NCI-H146 treated with DMSO at 0.1 percent for 48 hours (cell line): Measurements from ENCODE around the gene LRRC56.
"Not testable (repeated sequence)": the region's sequence is repeated elsewhere in the genome, so short reads cannot be mapped to it uniquely, and the experiment has no call there.

Source experiments
- DNase-seq: peaks from one replicate; lab custom pipeline; 2025; ENCODE audit not compliant: unreplicated experiment; lab: John Stamatoyannopoulos, UW

LRRC56 gene

DNA sequence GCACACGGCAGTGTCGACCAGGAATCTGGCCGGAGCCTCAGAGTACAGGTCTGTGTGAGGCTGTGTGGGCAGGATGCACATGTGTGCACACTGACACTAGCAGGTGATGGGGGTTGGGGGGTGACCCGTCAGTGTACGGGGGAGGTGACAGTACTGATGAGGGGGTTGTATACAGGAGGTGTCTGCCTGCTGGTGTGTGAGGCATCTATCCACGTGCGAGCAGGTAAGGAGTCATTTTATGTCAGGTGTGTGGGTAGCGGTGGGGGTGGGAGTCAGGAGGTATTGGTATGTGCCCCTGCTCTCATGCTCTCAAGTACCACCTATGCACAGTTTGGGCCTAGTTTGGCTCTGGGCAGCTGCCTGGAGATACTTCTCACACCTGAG, 34.5 kb downstream of the LRRC56 start:
- no peak for DNase-seq

DNA sequence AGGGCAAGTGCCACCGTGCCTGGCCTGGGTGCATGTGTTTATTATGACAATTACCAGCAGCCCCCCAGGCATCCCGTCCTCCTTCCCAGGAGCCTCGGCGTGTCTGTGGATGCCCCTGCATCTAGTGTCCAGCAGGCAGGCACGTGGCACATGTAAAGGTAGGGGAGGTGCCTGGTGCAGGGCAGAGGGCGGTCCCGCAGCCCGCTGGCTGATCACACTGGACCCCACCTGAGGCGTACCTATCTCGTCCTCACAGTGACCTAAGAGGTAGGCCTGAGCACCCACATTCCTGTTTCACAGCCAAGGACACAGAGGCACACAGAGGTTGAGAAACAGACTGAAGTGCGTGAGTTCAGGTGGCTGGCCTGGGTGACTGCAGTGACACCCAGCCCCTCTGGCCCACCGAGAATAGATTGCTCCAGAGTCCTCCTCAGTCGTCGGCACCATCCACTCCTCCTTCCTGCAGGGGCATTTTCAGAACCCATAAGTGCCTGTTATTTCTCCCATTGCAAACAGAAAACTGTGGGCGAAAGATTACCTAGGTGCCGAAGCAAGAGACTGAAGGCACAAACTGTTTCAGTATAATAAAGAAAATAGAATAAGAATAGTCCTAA, 35.9 kb downstream of the LRRC56 start:
- DNase-seq = no peak

DNA sequence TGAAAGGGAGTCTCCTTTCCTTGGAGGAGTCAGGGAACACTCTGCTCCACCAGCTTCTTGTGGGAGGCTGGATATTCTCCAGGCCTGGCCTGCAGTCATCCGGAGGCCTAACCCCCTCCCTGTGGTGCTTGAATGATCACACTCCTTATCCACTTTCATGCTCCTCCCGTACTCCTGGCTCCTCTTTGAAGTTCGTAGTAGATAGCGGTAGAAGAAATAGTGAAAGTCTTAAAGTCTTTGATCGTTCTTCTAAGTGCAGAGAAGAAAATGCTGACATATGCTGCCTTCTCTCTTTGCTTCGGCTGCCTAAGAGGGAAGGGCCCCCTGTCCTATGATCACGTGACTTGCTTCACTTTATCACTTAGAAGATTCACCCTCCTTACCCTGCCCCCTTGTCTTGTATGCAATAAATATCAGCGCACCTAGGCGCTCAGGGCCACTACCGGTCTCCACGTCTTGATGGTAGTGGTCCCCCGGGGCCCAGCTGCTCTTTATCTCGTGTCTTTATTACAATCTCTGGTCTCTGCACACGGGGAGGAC, 36.8 kb downstream of the LRRC56 start:
- DNase-seq = not testable (repeated sequence)

DNA sequence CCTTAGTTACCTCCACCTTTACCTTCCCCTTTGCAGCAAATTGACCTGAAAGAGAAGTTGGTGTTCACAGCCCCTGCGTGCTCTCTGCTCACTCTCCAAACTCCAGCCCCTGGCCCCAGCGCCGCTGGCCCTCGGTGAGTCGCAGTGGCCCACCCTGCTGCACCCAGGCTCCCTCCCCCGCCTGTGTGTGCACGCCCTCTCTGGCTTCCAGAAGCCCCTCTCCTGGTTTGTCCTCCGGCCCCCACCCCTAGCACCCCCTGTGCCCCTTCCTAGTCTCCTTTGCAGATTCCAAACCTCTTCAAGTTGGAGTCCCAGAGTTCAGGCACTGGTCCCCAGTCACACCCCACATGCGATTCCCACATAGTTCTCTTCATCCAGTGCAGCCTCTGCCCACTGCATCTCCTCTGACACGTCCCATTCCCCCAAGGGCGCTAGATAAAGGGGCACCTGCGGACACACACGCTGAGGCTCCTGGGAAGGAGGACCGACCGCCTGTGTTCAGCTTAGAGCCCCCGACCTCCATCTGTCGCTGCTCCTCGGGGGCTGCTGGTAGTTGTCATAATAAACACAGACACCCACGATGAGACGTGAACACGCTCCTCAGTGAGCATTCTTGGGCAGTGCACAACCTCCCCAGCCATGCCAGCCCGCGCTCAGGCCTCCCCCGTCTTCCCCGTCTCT, 37.4 kb downstream of the LRRC56 start:
- no peak for DNase-seq

DNA sequence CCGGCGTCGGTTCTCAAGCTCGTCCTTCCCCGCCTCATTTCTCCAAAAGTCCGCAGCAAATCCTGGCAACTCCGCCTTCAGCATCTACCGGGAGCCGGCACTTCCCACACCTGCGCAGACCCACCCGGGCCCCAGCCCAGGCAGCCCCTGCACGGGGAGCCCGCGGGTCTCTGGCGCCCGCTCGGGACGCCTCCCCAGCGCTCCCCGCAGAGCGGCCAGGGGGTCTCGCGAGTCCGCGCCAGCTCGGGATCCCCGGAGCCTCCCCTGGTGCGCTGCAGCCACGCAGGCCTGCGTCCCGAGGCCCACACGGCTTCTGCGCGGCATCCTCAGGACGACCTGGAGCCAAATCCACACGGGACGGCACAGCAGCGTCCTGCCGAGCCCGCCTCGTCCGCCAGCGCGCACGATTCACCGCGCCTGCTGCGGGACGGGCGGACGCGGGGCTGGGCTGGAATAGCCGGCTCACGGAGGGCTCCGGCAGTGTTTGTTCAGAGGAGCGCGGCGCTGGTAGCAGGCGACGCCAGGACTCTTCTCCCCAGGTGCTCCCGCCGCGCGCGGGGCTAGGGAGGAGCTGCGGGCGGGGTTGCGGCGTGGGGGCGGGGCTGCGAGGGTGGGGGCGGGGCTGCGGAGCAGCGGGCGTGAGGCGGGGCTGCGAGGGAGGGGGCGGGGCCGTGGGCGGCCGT, 38.1 kb downstream of the LRRC56 start:
- peak; percentile 62 for DNase-seq

DNA sequence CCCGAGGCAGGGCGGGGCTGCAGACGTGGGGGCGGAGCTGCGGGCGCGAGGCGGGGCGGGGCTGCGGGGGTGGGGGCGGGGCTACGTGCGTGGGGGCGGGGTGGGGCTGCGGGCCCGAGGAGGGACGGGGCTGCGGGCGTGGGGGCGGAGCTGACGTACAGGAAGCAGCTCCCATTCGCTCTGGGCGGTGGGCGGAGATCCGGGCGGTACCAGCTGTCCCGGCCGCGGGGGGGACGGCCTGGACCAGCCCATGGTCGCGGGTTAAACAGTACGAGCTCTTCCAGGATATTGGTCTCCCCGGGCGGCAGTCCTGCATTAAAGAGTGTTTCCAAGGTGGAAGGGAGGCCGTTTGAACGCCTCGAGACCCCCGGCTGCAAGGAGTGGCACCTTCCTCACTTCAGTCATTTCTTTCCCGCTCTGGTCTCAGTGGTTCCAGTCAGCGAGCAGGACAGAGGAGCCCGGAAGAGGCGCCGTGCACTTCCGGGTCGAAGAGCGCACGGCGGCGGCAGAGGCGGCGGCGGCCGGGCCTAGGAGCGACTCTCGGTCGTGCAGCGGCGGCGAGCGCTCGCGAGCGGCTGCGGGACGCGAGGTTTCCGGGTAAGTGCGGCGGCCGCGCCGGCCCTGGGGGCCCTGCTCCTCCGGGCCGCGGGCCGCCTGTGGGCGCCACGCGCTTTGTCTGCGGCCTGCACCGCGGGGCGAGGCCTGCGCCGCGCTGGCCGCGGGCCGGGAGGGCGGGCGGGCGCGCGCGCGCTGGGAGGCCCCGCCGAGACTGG, 38.9 kb downstream of the LRRC56 start, which contains the start of gene PHRF1:
PHRF1 (plus strand) TSS at position 475 of the 773 bp plus-strand sequence. CDS start 5,043 bp downstream, outside the sequence.
- DNase-seq = peak; percentile 92

DNA sequence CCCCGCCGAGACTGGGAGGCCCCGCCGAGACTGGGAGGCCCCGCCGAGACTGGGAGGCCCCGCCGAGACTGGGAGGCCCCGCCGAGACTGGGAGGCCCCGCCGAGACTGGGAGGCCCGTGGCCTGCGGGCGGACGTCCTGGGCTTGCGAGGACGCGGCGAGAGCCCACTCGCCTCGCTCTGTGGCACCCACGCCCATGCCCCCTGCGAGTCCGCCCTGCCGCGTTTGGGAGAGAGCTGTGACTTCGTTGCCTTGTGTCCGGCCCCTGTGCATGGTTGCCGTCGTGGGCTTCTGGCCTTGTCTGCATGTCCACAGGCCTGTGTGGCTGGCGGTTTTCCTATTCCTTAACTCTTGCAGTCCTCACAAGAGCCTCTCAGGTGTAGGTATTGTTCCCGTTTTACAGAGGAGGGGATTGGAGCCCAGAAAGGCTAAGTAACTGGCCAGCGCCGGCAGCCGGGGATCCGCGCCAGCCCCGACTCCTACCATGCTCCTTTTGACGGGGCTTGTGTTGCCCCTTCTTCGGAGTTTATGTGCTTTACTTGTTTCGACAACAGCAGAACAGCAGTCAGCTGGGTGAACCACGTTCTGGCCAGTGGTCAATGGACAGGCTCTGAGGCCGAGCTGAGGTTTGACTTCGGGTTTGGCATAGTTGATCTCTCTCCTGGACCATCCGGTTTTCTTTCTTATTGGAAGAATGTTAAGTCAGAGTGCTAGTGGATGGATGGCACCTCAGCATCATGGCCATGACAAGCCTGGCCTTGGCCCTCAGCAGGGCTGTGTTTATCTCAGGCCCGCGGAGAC, 39.7 kb downstream of the LRRC56 start:
- no peak for DNase-seq

DNA sequence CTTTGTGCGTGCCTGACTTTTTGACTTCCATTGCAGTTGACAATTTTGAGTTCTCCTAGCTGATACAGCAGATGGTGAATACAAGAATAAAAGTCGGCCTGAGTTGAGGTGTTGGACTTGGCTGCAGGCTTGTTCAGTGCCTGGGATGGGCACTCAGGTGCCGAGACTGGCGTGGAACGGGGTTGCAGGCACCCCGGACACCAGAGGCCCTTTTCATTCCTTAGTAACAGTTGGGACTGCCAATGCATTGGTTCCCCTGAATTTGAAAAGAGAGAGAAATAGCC, 40.2 kb downstream of the LRRC56 start:
- DNase-seq = no peak

DNA sequence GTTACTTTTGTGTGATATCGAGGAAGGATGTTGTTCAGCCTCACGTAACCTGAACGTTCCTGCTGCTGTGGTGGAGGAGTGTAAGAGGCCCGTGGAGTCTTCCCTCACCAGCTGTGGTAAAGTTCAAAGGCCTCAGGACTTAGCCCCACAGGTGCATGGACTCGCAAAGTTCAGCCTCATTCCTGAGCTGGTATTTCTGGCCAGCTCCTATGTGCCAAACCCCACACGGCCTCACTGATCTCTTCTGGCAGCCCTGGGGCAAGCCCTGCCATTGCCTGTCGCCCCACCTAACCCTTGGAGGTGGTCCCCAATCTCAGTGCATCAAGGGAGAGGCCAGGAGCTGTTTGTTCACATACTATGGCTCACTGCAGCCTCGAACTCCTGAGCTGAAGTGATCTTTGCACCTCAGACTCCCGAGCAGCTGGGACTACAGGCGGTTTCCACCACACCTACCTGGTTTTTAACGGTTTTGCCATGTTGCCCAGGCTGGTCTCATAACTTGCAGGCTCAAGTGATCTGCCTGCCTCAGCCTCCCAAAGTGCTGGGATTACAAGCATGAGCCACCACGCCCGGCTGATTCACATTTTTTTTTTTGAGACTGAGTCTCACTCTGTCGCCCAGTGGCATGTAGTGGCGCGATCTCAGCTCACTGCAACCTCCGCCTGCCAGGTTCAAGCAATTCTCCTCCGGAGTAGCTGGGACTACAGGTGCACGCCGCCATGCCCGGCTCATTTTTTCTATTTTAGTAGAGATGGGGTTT, 41.1 kb downstream of the LRRC56 start:
- no peak for DNase-seq

DNA sequence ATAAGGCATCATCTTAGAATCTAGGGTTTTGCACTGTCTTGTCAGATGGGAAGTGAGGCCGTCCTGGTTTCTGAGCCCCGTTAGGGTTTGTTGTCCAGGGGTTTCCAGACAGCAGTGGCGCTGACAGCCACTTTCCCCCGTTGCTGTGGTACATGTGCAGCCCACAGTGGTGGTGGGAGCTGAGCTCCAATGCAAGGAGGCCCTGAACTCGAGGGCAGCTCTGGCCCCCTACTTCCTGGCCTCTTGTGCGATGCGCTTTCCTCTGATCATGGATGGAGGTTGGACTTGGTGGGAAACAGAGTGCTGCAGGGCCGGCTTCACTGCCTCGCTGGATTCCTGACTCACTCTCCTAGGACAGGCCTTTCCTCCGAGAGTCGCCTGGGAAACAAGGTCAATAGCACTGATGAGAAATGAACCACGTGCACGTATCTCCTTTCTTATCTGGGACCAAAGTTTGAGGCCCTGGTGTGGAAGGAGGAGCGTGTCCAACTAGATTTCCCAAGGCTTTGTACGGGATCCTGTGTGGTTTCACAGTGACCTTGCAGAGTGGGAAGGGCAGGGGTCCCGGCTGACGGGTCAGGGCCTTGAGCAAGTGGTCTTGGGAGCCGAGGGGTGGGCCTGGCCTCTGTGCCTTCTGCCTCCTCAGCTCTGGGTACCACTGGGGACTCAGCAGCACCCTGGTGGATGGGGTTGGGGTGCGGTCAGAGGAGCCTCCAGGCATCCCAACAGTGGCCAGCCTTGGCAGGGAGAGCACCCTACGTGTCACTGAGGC, 42.7 kb downstream of the LRRC56 start:
- no peak for DNase-seq

DNA sequence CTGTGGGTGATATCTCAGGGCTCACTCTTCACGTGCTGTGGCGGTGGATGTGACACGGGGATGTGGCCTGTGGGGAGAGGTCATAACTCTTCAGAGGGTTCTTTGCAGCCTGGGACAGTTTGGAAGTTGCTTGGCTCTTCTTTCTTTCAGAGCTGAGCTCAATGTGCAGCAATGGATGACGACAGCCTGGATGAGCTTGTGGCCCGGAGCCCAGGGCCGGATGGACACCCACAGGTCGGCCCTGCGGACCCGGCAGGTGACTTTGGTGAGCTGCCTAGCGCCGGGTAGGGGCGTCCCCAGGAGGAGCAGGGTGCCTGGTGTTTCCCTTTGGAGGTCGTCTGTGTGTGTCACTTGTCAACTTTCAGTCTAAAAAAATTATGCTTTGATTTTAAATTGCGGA, 44.0 kb downstream of the LRRC56 start:
- DNase-seq = no peak

DNA sequence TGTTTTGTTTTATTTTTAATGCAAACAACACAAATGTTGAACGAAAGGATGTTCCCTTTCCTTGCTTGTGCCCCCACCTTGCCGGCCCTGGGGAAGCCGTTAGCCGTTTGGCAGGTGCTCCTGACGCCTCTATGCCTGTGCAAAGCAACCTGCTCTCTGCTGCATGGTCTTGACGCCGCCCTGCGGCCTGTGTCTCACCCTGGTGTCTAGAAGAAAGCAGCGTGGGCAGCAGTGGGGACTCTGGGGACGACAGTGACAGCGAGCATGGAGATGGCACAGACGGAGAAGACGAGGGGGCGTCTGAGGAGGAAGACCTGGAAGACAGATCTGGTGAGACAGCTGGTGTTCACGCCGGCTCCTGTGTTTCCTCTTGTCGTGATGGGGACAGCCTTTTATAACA, 44.4 kb downstream of the LRRC56 start:
- DNase-seq = no peak

DNA sequence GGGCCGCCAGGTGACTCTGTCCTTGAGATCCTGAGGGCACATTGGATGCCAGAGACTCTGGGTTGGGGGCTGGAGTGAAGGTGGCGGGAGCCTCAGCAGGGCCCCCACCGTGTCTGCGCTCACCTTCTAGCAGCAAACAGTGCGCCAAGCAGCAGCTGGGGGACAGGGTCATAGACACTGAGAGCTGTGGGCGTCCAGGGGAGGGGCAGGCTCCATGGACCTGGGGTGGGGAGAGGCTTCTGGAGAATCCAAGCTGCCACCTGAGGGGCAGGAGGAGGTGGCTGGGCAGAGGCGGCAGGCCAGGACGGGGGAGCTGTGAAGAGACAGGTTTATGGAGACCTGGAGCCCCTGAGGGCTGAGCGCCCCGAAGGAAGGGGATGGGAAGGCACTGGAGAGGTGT, 47.0 kb downstream of the LRRC56 start:
- no peak for DNase-seq

DNA sequence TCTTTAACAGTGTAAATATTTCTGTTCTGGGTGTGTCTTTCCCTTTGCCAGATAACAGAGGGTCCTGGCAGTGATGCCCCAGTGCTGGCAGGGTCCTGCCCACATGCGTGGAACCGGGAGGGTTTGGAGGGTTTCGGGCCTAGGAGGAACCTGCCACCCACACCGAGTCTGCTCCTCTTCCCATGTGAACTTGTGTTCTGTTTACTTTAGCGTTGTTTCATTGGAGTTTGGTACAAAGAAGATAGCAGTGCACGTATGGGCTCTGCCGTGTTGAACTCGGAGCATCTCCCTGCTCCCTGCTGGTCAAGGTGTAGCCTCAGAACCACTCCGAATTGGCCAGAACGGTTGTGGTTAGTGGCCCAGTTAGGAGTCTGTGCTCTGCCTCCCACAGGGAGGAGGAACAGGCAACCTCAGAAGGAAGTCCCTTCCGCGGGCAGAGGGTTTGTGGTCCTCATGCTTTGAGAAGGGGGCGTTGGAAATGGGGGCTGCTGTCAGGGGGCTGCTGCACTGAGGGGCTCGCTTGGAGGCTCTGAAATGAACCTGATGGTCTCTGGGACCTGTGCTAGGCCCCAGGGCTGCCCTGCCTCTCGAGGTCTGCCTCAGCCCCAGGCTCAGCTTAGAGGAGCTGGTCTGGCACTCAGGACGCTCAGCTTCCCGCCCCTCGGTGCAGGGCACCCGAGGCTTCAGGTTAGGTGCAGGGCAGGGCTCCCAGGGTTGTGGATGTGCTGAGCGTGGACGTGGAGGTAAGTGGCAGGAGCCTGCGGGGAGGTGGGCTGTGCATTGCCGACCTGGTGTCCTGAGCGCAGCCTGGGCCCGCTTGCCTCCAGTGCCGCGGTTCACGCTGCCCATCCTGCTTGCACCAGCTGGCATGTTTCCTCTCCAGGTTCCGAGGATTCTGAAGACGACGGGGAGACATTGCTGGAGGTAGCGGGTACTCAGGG, 49.3 kb downstream of the LRRC56 start:
- no peak for DNase-seq

DNA sequence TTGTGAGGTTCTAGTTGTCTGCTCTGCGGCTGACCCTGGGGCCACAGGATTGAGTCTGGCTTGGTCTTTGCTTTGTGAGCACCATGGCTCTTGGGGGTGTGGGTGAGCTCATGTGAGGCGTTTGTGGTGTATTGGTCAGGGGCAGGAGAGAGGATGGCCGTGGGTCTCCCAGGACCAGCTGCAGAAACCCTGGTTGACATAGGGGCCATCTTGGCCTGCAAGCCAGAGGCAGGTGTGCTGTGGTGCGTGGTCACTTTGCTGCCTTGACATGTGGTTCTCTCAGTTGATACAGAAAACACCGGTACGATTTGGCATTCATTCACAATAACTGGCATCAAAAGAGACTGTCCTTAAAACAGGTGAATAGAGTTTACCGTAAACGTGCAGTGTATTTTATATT, 50.2 kb downstream of the LRRC56 start:
- DNase-seq = no peak

DNA sequence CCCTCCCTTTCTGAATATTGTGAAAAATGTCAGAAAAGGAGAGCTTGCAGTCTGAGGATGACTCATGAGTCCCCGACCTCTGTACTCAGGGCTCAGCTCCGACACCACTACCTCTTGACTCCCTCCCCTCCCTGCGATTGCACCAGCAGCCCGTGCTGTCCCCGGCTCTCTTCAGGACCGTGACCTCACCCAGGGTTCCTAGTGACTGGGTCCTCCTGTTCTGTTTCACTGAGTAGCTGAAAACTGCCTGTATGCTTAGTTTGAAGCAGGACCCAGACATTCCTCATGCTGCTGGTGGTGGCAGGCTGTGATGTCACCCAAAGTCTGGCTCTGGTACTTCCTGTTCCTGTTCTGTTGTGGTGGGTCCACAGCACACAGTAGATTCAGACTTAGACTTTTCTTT, 50.7 kb downstream of the LRRC56 start:
- no peak for DNase-seq

DNA sequence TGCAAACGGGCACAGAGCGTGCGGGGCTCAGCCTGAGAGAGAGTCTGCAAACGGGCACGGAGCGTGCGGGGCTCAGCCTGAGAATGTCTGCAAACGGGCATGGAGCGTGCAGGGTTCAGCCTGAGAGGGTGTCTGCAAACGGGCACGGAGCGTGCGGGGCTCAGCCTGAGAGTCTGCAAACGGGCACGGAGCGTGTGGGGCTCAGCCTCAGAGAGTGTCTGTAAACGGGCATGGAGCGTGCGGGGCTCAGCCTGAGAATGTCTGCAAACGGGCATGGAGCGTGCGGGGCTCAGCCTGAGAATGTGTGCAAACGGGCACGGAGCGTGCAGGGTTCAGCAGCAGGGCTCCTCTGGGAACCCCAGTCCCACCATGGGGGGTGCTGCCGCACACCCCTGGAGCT, 52.5 kb downstream of the LRRC56 start:
- DNase-seq = no peak

DNA sequence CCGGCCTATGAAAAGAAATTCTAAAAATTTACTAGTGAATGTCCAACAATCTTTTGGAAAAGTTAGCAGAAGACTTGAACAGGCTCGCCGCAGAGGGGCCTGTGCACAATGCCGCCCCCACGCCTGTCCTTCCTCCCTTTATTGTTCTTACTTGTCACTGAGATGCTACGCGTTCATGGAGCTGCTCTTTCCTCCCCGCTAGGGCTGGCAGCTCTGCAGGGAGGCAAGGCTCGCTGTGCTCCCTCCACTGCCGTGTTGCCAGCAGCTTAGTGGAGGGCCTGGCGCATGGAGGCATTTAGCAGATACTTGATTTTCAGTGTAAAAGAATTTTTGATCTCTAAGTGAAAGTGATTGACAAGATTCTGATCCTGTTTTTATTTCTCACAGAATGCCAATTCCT, 53.7 kb downstream of the LRRC56 start:
- no peak for DNase-seq
